SK-N-SH treated with all-trans-retinoic acid at 6 μM for 48 hours (cell line): ENCODE results near the gene BAG5.

Source experiments
- ATAC-seq: fragments of 200-7000 bp; cut with Tn5 transposase; 3 replicates; pipeline ENCODE4 v1.9.1; 2020; ENCODE audit warnings: mild to moderate bottlenecking, moderate library complexity
- ARNTL ChIP-seq: fragments of 450-650 bp; formaldehyde crosslinking; IDR thresholded peaks from 2 replicates; pipeline ENCODE4 v1.5.0; 2020; ENCODE audit warnings: low read depth, mild to moderate bottlenecking, moderate library complexity, borderline replicate concordance
- BACH2 ChIP-seq: fragments of 250-450 bp; sonication (Bioruptor Pico); IDR thresholded peaks from 2 replicates; pipeline ENCODE4 v1.9.0; 2021; ENCODE audit warnings: mild to moderate bottlenecking, borderline replicate concordance
- CREB5 ChIP-seq: fragments of 250-450 bp; sonication (Bioruptor Pico); IDR thresholded peaks from 2 replicates; pipeline ENCODE4 v1.5.1; 2020; ENCODE audit warnings: low read depth, mild to moderate bottlenecking, moderate library complexity
- ESRRG ChIP-seq: fragments of 250-450 bp; sonication (Bioruptor Pico); IDR thresholded peaks from 2 replicates; pipeline ENCODE4 v1.6.1; 2021; ENCODE audit warnings: mild to moderate bottlenecking
- GLIS3 ChIP-seq: fragments of 250-450 bp; sonication (Bioruptor Pico); IDR thresholded peaks from 2 replicates; pipeline ENCODE4 v1.5.0; 2020; ENCODE audit warnings: mild to moderate bottlenecking, moderate library complexity
- ISL1 ChIP-seq: fragments of 250-450 bp; sonication (Bioruptor Pico); IDR thresholded peaks from 2 replicates; pipeline ENCODE4 v2.1.2; 2022; ENCODE audit warnings: mild to moderate bottlenecking, moderate library complexity
- OSR1 ChIP-seq: fragments of 250-450 bp; sonication (Bioruptor Pico); IDR thresholded peaks from 2 replicates; pipeline ENCODE4 v1.8.0; 2022; ENCODE audit warnings: moderate library complexity, mild to moderate bottlenecking, inconsistent platforms
- PATZ1 ChIP-seq: fragments of 250-450 bp; sonication (Bioruptor Pico); IDR thresholded peaks from 2 replicates; pipeline ENCODE4 v1.8.0; 2020; ENCODE audit warnings: mild to moderate bottlenecking, moderate library complexity, borderline replicate concordance
- PPARA ChIP-seq: fragments of 250-450 bp; sonication (Bioruptor Pico); IDR thresholded peaks from 2 replicates; pipeline ENCODE4 v1.5.0; 2020; ENCODE audit warnings: mild to moderate bottlenecking, borderline replicate concordance
- RARB ChIP-seq: fragments of 250-450 bp; sonication (Bioruptor Pico); IDR thresholded peaks from 2 replicates; pipeline ENCODE4 v1.8.0; 2021; ENCODE audit warnings: mild to moderate bottlenecking, moderate library complexity
- SNAI2 ChIP-seq: fragments of 250-450 bp; sonication (Bioruptor Pico); IDR thresholded peaks from 2 replicates; pipeline ENCODE4 v1.5.0; 2020; ENCODE audit warnings: mild to moderate bottlenecking, moderate library complexity
- TCF4 ChIP-seq: fragments of 250-450 bp; sonication (Bioruptor Pico); IDR thresholded peaks from 2 replicates; pipeline ENCODE4 v1.8.0; 2021; ENCODE audit warnings: mild to moderate bottlenecking, moderate library complexity, borderline replicate concordance
- TOX ChIP-seq: fragments of 250-450 bp; sonication (Bioruptor Pico); IDR thresholded peaks from 2 replicates; pipeline ENCODE4 v1.8.0; 2021; ENCODE audit warnings: mild to moderate bottlenecking, moderate library complexity, borderline replicate concordance
- TSHZ2 ChIP-seq: fragments of 250-450 bp; sonication (Bioruptor Pico); IDR thresholded peaks from 2 replicates; pipeline ENCODE4 v1.5.0; 2020; ENCODE audit warnings: mild to moderate bottlenecking, moderate library complexity
- ZC3H10 ChIP-seq: fragments of 250-450 bp; sonication (Bioruptor Pico); IDR thresholded peaks from 2 replicates; pipeline ENCODE4 v1.5.1; 2021; ENCODE audit warnings: mild to moderate bottlenecking, moderate library complexity
- ZFP3 ChIP-seq: fragments of 250-450 bp; sonication (Bioruptor Pico); IDR thresholded peaks from 2 replicates; pipeline ENCODE4 v1.5.0; 2020; ENCODE audit warnings: mild to moderate bottlenecking, moderate library complexity
- ZFP30 ChIP-seq: fragments of 450-650 bp; formaldehyde crosslinking; IDR thresholded peaks from 2 replicates; pipeline ENCODE4 v1.5.0; 2022; ENCODE audit warnings: mild to moderate bottlenecking, moderate library complexity
- ZNF70 ChIP-seq: fragments of 450-650 bp; formaldehyde crosslinking; IDR thresholded peaks from 2 replicates; pipeline ENCODE4 v1.5.0; 2020; ENCODE audit warnings: mild to moderate bottlenecking, moderate library complexity
- TF ChIP-seq, protein P1 (sequence below): fragments of 250-450 bp; sonication (Bioruptor Pico); IDR thresholded peaks from 2 replicates; pipeline ENCODE4 v1.8.0; 2021; ENCODE audit warnings: low read depth, mild to moderate bottlenecking, moderate library complexity, borderline replicate concordance
- TF ChIP-seq, protein P2 (sequence below): fragments of 250-450 bp; sonication (Bioruptor Pico); IDR thresholded peaks from 2 replicates; pipeline ENCODE4 v1.5.1; 2021; ENCODE audit warnings: mild to moderate bottlenecking, moderate library complexity

BAG5 gene

DNA sequence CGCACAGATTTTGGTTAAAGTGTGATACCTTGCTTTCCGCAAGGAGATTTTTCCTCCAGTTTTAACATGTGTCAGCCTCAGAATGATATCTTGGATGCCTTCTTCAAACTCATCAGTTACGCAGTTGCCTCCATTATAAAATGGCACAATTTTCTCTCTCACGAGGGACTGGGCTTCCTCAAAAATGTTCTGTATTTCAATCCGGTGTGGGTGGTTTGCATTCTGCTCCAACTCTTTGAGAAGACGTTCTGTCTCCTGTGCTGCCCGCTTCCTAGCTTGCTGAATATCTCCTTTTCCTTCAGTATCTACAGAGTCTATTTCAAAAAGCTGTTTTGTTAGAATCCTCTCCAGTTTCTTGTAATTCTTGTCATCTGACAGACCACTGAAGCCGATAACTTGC, 1.8 kb downstream of the BAG5 start:
- TF ChIP-seq, protein P1, sequence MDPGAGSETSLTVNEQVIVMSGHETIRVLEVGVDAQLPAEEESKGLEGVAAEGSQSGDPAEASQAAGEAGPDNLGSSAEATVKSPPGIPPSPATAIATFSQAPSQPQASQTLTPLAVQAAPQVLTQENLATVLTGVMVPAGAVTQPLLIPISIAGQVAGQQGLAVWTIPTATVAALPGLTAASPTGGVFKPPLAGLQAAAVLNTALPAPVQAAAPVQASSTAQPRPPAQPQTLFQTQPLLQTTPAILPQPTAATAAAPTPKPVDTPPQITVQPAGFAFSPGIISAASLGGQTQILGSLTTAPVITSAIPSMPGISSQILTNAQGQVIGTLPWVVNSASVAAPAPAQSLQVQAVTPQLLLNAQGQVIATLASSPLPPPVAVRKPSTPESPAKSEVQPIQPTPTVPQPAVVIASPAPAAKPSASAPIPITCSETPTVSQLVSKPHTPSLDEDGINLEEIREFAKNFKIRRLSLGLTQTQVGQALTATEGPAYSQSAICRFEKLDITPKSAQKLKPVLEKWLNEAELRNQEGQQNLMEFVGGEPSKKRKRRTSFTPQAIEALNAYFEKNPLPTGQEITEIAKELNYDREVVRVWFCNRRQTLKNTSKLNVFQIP (CRISPR knock-in tag), result no peak
- TF ChIP-seq CREB5 (CRISPR knock-in tag) (no peak), ZNF70 (CRISPR knock-in tag) (no peak), TSHZ2 (CRISPR knock-in tag) (no peak), ZFP30 (no peak), ESRRG (CRISPR knock-in tag) (no peak)

GRCh38 chr14:103559766-103560165, 2.7 kb downstream of the BAG5 start:
- TF ChIP-seq BACH2 (CRISPR knock-in tag) (no peak), ZNF70 (CRISPR knock-in tag) (no peak), CREB5 (CRISPR knock-in tag) (no peak), OSR1 (no peak), SNAI2 (CRISPR knock-in tag) (no peak), ZC3H10 (CRISPR knock-in tag) (no peak), RARB (CRISPR knock-in tag) (no peak)
- TF ChIP-seq, protein P2, sequence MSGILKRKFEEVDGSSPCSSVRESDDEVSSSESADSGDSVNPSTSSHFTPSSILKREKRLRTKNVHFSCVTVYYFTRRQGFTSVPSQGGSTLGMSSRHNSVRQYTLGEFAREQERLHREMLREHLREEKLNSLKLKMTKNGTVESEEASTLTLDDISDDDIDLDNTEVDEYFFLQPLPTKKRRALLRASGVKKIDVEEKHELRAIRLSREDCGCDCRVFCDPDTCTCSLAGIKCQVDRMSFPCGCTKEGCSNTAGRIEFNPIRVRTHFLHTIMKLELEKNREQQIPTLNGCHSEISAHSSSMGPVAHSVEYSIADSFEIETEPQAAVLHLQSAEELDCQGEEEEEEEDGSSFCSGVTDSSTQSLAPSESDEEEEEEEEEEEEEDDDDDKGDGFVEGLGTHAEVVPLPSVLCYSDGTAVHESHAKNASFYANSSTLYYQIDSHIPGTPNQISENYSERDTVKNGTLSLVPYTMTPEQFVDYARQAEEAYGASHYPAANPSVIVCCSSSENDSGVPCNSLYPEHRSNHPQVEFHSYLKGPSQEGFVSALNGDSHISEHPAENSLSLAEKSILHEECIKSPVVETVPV (CRISPR knock-in tag), result no peak
- no peak for ATAC-seq

More for the DNA sequence above, 1.8 kb downstream of the BAG5 start:
- ATAC-seq, result no peak

GRCh38 chr14:103558071-103558882, 4.2 kb downstream of the BAG5 start:
- ATAC-seq, result no peak
- TF ChIP-seq, protein P2 (CRISPR knock-in tag), result no peak
- no peak for TF ChIP-seq ZFP3 (CRISPR knock-in tag)
- TF ChIP-seq PATZ1, result no peak
- TF ChIP-seq TOX (CRISPR knock-in tag), result no peak
- TF ChIP-seq CREB5 (CRISPR knock-in tag), result no peak
- no peak for TF ChIP-seq PPARA
- TF ChIP-seq, protein P1 (CRISPR knock-in tag), result no peak
- TF ChIP-seq ISL1 (CRISPR knock-in tag), result no peak
- TF ChIP-seq ZFP30, result no peak
- no peak for TF ChIP-seq RARB (CRISPR knock-in tag)
- no peak for TF ChIP-seq BACH2 (CRISPR knock-in tag)
- no peak for TF ChIP-seq TCF4 (CRISPR knock-in tag)
- TF ChIP-seq SNAI2 (CRISPR knock-in tag), result no peak
- no peak for TF ChIP-seq GLIS3 (CRISPR knock-in tag)
- no peak for TF ChIP-seq ARNTL (CRISPR knock-in tag)
- TF ChIP-seq ZNF70 (CRISPR knock-in tag), result no peak
